Kasumi-1 (cell line): ENCODE data around the gene NPAT.
"Not testable (repeated sequence)": the region's sequence is repeated elsewhere in the genome, so short reads cannot be mapped to it uniquely, and the experiment has no call there.

ENCODE experiments used
- DNase-seq, 2 experiments: peaks; one replicate each; lab custom pipeline; 2025; lab: John Stamatoyannopoulos, UW

The NPAT gene

DNA sequence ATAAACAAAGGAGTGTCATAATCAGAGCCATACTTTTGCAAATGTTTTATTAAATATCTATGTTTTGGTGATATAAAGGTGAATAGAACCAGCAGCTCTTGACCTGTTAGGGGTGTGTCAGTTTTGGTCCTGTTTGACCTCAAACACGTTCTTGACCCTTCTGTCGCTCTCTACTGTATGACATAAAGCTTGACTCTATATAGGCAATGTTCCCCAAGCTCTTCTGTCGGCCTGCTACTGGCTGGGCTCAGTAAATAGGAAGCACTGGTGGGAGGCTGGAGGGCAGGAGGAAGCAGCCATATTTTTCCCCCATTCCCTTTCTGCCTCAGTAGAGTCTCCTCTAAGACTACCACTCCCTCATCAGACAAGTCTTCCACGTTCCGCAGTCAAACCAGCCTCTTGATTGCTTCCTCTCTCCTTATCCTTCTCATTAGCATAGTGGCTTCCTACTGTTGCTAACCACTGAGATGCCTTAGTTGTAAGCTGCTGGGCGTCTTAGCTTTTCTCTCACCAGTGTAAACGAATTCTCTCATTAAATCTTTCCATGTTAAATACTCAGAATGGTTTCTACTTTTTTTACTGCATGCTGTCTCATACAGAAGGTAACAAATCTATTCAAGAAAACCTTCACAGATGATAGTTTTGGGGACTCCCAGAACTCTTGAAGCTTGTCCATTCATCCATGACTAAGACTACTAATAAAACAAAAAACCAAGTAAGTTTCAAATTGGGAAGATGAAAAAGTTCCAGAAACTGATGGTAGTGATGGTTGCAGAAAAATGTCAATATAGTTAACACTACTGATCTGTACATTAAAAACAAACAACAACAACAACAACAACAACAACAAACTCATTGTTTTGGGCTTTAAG, 3.3 kb downstream of the NPAT start:
- peak in 1 of 2 experiments; percentile 11 for DNase-seq

DNA sequence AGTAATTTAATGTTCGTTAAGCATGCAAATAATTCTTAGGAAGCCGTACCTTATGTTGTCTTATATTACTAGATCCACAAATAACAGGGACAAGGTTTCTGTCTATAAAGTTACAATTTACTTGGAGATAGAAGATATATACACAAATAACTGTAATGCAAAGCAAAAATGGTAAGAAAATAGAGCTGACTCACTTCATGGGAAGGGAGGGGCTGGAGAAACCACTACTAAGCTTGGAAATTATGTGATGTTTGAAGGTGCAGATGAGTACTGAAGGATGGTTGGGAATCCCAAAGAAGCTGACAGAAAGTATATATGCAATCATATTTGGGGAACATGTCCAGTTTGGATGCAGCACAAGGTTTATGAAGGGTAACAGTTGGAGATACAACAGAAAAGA, 4.0 kb downstream of the NPAT start:
- DNase-seq = no peak

DNA sequence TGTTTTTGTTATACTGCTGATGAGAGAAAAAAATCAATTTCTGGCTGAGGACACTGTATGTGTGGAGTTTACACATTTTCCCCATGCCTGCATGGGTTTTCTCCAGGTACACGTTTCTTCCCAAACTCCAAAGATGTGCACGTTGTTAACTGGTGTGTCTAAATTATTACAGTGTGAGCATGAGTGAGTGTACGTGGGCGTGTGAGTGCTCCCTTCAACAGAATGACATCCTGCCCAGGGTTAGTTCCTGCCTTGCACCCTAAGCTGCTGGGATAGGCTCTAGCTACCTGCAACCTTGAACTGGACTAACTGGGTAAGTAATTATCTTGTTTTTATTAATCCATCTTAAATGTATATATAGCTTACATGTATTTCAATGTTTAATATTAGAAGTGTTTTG, 5.5 kb downstream of the NPAT start:
- DNase-seq = no peak

DNA sequence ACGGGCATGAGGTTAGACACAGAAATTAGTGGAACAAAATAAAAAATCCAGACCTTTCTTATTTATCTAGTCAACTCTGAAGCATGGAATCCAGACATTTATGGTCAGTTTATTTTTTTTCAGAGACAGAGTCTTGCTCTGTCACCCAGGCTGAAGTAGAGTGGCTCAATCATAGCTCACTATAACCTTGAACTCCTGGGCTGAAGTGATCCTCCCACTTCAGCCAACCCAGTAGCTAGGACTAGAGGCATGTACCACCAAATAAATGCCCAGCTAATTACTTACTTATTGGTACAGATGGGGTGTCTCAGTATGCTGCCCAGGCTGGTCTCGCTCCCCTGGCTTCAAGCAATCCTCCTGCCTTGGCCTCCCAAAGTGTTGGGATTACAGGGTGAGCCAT, 8.7 kb downstream of the NPAT start:
- DNase-seq = no peak

DNA sequence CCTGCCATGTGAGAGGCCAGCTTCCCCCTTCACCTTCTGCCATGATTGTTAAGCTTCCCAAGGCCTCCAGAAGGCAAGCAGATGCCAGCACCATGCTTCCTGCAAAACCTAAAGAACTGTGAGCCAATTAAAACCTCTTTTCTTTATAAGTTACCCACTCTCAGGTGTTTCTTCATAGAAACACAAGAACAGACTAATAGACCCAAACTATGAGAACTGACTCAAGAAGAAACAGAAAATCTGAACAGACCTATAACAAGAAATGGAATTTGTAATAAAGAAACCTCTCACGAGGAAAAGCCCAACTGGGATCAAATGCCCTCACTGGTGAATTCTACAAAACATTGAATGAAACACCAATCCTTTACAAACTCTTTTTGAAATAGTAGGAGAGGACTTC, 12.0 kb downstream of the NPAT start:
- DNase-seq = no peak

DNA sequence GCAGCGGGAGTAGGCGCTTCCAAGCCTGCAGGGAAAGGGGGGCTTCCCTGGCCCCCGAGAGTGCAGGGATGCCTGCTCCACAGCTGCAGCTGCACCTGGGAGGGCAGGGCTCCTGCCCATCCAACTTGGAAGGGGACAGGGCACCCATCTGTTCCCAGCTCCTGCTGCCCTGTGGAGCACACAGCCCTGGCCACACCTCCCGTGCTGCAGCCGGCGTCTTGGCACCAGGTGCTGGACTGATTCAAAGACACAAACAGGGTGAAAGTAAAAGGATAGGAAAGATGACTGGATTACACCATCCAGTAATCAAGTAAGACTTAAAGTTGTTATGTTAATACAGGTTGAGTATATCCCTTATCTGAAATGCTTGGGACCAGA, 14.8 kb downstream of the NPAT start:
- DNase-seq = no peak

DNA sequence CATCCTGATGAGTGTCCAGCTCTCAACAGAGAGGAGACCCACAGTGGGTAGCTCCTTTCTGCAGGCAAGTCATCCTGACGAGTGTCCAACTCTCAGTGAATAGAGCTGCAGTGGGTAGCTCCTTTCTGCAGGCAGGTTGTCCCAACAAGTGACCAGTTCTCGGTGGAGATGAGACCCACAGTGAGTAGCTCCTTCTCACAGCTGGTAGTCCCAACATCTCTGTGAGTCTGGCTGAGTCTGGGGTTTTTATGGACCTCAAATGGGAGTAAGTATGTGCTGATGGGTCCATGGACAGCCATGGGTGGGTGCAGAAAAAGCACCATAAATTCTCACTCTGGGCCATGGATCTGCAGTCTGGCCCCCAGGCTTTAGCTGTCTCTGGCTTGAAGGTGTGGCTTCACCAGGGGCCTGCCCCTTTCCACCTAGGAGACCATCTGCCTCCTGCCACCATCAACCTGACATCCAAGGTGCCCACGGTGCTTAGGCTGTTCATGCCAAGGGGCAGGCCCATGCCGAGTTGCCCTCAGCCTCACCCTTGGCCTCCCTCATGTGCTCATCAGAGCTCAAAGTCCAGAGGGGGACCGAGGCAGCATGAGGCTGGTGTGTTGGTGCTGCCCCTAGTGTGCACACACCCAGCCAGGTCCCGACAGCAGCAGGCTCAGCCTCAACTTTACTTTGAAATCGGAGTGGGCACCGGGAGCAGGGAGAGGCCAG, 15.3 kb downstream of the NPAT start:
- no peak for DNase-seq

DNA sequence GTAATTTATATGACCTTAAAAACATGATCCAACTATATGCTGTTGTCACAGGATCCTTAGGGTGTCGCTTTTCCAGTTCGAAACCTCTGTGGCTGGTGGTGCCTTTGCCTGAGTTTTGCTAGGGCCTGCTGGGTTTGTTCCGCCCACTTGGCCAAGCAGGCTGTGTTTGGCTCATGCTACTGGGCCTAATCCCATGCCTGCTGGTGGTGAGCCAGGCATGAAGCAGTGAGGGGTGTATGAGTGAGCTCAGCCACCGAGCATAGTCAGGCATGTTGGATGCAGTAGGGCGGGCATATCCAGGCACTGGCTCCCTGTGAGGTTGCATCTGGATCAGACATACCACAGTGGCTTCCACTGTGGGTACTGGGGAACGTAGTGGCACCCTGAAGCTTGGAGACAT, 16.3 kb downstream of the NPAT start:
- no peak for DNase-seq

DNA sequence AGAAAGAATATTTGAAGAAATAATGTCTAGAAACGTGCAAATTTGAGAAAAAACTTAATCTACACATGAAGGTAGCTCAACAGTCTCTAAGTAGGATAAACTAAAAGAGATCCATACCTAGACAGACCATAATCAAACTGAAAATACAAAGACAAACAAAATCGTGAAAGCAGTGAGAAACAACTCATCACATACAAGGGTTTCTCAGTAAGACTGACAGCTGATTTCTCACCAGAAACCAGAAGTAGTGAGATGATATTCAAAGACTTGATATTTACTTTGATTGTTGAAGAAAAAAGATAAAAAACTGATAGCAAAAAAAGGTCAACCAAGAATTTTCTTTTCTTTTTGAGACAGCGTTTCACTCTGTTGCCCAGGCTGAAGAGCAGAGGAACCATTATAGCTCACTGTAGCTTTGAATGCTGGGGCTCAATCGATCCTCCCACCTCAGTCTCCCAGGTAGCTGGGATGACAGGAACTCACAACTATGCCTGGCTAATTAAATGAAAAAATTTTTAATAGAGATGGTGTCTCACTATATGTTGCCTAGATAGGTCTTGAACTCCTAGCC, 17.4 kb downstream of the NPAT start:
- DNase-seq = no peak

DNA sequence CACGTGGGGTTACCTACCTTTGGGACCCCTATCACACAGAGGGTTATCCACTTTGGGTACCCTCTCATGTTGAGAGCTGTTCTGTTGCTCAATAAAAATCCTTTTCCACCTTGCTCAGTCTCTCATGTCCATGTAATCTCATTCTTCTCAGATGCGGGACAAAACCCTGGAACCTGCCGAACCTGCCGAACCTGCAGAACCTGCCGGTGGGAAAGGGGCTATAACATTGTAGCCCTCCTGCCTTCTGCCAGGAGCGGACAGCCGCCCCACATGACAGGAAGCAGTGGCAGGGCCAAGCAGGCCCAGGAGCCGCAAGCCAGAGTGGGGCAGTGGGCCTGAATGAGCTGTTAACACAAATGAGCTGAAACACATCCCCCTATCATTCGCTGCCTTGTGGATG, 18.1 kb downstream of the NPAT start:
- DNase-seq = no peak

DNA sequence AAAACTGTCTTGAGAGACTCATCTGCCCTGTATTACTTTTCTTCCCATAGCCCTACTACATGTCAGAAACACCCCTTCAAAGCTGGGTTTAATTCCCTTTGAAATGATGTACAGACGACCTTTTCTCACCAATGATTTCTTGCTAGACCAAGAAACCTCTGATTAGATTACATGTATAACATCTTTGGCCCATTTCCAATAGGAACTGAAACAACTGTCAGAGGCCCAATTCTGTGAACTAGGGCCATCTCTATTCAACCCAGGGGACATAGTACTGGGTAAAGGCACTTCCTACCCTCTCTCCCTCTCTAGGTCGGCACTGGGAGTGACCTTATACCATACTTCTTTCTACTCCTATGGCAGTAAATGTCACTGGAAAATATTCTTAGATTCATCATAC, 19.4 kb downstream of the NPAT start:
- no peak for DNase-seq

DNA sequence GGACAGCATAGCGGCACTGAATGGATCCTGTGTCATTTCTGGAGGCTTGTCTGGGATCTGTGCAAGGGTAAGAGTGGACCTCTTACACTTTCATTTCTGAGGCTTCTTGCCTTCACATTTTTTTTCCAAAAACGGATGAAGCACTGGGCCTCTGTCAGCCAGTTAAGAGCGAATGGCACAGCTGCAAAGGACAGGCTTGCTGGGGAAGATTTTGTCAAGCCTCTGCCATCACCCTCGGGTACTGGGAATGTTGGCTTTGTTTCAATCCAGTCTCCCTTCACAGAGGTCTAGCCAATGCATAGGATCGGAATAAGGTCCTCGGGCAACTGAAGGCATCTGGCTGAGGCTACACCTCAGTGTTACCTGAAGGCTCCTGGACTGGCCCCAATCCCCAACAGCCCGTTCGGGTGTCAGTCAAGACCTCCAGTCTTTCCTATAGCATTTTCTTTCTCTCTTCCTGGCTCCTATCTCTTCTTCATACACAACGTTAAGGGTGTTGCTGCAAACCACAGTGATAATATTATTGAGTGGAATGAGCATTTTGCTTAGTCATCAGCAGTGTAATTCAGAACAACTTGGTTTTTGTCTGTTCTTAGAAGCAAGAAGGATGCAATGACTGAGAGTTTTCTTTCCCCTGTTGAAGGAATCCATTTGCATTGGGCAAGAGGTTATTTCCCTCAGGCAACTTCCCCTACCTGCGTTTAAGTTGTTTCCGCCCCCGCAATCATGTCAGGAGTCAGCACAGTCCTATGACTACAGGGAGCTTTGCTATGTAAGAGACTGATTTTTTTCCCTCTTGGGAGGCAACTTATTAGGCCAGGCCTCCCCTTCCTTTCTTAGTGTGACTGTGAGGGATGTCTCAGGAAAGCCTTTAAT, 22.8 kb downstream of the NPAT start:
- no peak for DNase-seq

DNA sequence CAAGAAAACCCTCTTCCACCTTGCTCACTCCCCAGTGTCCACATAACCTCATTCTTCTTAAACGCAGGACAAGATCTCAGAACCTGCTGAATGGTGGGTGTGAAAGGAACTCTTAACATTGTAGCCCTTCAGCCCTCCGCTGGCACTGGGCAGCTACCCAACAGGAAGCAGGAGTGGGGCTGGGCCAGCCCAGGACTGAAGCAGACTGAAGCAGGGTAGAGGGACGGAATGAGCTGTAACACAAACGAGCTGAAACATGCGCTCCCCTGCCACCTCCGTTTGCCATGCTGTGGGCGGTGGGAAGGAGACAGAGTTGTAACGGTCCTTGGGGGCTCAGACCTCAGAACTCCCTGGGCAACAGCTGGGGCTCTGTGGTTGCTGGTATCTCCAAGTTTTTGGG, 23.6 kb downstream of the NPAT start:
- DNase-seq = no peak

DNA sequence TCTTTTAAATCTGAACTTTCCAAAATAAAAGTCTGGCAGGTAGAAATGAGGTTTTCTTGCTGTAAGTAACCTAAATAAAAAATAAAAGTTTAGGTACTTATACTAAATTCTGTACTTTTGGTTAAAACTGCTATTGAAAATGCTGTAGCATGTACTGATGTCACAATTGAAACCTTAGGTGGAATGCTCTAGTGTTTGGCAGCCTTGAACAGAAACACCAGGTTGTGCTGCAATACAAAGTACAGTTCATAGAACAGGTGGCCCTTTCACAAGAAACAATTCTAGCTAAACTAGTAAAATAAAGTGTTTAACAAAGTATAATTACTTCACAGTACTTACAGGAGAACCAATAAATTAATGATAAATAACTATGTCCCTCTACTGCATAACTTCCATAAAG, 25.1 kb downstream of the NPAT start:
- DNase-seq = no peak

DNA sequence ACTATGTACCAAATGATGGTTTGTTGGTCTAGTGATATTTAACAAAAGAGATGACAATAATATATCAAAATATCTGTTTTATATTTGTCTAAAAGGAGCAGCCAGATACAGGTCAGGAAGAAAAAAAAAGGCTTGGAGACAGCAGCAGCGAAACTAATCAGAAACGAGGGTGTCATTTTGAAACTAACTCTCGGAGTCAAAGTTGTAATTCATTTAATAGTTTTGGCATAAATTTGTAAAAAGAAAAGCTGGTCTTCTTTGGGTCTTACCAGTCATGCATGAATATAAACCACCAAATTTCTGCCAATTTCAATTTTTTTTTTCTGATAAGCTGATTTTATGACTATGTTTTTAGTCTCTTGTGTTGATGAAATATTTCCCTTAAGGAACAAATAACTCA, 25.5 kb downstream of the NPAT start:
- no peak for DNase-seq

DNA sequence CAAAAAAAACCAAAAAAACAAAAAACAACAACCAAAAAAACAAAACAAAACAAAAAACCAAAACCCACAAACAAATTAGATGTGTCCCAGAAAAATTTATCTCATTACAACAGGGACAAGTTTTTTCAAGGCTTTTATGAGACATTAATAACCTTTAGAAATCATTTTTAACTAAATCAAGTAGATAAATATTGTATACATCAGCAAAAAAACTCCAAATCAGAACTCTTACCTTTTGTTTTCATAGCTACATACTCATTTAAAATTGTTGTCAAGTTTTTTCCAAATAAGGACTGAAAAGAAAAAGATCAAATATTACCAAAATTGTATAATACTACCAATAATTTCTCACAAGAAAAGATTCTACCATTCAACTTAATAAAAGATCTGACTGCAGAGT, 28.7 kb downstream of the NPAT start:
- no peak for DNase-seq

DNA sequence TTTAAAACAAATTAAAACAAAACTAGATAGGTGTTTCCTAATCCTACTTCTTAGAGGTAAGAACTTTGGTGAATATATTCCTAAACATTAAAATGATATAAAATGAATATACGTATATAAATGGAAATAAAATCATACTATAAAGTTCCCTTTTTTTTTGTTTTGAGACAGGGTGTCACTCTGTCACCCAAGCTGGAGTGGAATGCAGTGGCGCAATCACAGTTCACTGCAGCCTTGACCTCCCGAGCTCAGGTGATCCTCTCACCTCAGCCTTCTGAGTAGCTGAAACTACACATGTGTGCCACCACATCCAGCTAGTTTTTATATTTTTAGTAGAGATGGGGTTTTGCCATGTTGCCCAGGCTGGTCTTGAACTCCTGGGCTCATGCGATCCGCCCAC, 44.9 kb downstream of the NPAT start:
- DNase-seq = no peak

DNA sequence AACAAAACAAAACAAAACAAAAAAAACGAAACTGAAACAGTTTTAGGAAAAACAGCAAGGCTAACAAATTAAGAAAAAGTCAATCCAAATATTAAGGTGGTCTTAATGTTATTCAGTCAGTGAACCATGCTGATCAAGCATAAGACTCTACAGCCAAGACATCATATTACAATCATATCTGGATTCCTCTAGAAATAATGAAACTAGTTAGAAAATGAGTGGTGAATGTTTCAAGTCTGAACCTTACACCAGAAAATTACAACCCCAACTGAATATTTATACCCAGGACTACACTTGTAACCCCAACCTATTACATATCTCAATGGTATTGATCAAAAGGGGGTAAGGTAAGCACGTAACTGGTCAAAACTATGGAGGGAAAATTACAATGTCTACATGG, 52.3 kb downstream of the NPAT start:
- DNase-seq = no peak

DNA sequence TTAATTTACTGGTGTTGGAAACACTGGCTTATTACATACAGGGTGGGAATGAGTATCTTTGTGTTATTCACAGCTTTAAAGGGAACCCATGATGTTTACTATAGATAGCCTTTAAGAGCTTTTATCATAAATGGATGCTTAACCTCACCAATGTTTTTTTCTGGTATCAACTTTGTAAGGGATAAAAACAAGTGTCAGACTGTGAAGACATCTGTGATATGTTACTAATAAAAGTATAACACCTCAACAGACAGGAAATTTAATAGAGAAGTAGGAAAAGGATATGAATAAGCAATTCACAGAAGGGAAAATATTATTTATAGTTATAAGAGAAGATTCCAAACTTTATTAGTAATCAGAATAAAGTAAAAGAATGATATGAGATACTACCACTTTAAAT, 54.8 kb downstream of the NPAT start:
- no peak for DNase-seq

DNA sequence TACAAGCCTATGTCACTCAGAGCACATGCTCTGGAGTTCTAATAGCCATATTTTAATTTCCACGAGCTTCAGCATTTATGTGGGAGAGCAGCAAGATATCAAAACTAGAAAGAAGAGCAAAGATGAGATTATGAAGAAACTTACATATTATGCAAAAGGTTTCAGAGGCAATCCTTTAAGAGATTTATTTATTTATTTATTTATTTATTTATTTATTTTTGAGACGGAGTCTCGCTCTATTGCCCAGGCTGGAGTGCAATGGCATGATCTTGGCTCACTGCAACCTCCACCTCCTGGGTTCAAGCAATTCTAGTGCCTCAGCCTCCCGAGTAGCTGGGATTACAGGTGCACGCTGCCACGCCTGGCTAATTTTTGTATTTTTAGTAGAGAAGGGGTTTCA, 59.6 kb downstream of the NPAT start:
- not testable (repeated sequence) for DNase-seq

DNA sequence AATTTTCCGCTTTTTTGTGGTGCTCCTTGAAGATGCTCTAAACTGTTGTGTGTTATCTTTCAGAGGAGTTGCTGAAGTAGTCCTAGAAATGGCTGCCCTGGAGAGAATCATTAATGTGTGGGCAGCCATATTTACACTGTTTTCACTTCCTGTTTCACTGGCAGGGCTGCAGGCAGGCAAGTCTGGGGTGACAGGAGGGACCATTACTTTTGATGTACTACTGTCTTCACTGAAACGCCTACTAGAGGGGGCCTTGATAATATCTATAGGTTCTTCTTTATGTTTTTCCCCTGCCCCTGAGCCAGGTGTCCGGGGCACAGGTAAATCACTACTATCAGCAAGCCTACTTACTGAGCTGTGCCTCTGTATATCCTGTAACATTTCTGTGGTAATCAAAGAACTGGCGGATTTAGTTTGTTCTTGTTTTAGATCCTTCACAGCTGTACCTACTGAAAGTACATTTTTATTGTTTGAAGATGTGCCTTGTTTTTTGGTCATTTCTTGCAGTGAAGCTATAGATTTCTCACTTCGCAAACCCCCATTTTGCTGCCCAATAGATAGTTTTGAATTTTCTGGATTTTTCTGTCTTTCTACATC, 61.4 kb downstream of the NPAT start:
- DNase-seq = peak in 1 of 2 experiments; percentile 4

DNA sequence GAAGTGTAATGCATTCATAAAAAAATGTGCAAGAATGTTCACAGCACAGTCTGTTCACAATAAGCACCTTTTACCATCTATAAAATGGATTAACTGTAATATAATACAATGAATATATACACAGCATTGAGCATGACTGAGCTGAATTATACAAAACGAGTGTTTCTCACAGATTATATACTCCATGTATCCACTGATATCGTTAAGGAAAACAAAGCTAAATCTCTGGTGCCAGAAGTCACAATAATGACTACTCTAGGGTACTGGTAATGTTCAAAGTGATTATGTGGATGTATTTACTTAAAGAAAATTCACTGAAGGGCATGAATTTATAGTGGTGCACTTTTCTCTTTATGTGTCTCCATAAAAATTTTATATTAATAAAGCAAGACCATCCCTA, 67.8 kb downstream of the NPAT start:
- no peak for DNase-seq
